ENCODE measurements around the gene LST1.

The LST1 gene

DNA sequence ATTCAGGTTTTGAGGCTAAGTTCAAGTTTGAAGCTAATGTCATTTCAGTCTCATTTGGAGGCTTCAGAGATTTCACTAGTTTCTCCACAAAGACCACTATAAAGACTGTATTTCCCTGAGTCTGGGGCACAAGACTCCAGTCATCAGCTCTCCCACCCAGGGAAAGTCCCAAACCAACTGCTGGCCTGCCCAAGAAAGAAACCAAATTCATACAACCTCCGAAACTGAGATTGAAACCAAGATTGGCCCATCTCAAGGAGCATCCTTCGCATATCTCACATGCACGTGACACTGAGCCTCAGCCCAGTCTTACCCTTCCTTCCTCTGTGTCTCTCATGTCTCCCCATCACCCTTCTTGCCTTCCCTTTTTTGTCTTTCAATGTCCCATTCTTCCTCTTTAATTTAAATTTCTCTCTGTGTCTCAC is 17.5 kb upstream of the LST1 start:
- Histone ChIP-seq H3K4me3 (ENCODE audit: low read length) (no peak overlapping the region), H3K36me3 (ENCODE audit: control insufficient read depth, low read length) (no peaks in the 10 kb centered on the region), H3K27me3 (ENCODE audit: control insufficient read depth, low read length) (peaks cover 55% of the 10 kb centered on the region), H3K4me2 (ENCODE audit: low read length) (peak overlapping the region; percentile 6), H3F3A (ENCODE audit: control insufficient read depth, insufficient read depth) (peaks cover 14% of the 10 kb centered on the region), H3K9me2 (replicated peaks; ENCODE audit: control insufficient read depth, low read length) (no peaks in the 10 kb centered on the region), H3K79me2 (ENCODE audit: control insufficient read depth, low read length) (no peaks in the 10 kb centered on the region), H3K4me1 (ENCODE audit: control insufficient read depth, low read length) (peaks cover 60% of the 10 kb centered on the region), H4K20me1 (ENCODE audit: control insufficient read depth, insufficient read depth, low read depth, low read length) (no peaks in the 10 kb centered on the region), H3K27ac (ENCODE audit: low read depth, low read length) (no peak overlapping the region), H3K9me3 (ENCODE audit: control insufficient read depth, insufficient read depth, low read length) (no peaks in the 10 kb centered on the region)
- TF ChIP-seq EZH2phosphoT487 (IDR thresholded peaks at IDR 0.05; ENCODE audit: borderline replicate concordance, low read length), result no peak

GRCh38 chr6:31569861-31570536 is 16.1 kb upstream of the LST1 start:
- no peak overlapping the region for H3K4me3 ChIP-seq (ENCODE audit: low read length)
- peaks cover 67% of the 10 kb centered on the region for H3K27me3 ChIP-seq (ENCODE audit: control insufficient read depth, low read length)
- no peaks in the 10 kb centered on the region for H3K9me3 ChIP-seq (ENCODE audit: control insufficient read depth, insufficient read depth, low read length)
- no peak overlapping the region; the same call in 1 of the 2 replicates for H3K27ac ChIP-seq (ENCODE audit: low read depth, low read length)
- no peaks in the 10 kb centered on the region for H3K36me3 ChIP-seq (ENCODE audit: control insufficient read depth, low read length)
- H3K4me2 ChIP-seq (ENCODE audit: low read length), result no peak overlapping the region
- H3F3A ChIP-seq (ENCODE audit: control insufficient read depth, insufficient read depth), result peaks cover 14% of the 10 kb centered on the region
- TF ChIP-seq EZH2phosphoT487 (IDR thresholded peaks at IDR 0.05; ENCODE audit: borderline replicate concordance, low read length), result no peak
- TF ChIP-seq, protein P1, sequence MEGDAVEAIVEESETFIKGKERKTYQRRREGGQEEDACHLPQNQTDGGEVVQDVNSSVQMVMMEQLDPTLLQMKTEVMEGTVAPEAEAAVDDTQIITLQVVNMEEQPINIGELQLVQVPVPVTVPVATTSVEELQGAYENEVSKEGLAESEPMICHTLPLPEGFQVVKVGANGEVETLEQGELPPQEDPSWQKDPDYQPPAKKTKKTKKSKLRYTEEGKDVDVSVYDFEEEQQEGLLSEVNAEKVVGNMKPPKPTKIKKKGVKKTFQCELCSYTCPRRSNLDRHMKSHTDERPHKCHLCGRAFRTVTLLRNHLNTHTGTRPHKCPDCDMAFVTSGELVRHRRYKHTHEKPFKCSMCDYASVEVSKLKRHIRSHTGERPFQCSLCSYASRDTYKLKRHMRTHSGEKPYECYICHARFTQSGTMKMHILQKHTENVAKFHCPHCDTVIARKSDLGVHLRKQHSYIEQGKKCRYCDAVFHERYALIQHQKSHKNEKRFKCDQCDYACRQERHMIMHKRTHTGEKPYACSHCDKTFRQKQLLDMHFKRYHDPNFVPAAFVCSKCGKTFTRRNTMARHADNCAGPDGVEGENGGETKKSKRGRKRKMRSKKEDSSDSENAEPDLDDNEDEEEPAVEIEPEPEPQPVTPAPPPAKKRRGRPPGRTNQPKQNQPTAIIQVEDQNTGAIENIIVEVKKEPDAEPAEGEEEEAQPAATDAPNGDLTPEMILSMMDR (IDR thresholded peaks at IDR 0.05; ENCODE audit: low read depth, low read length, poor library complexity, severe bottlenecking), result no peak
- no peaks in the 10 kb centered on the region for H4K20me1 ChIP-seq (ENCODE audit: control insufficient read depth, insufficient read depth, low read depth, low read length)
- no peaks in the 10 kb centered on the region for H3K79me2 ChIP-seq (ENCODE audit: control insufficient read depth, low read length)
- peaks cover 62% of the 10 kb centered on the region for H3K4me1 ChIP-seq (ENCODE audit: control insufficient read depth, low read length)
- no peaks in the 10 kb centered on the region for H3K9me2 ChIP-seq (replicated peaks; ENCODE audit: control insufficient read depth, low read length)

GRCh38 chr6:31572041-31572911 is 13.8 kb upstream of the LST1 start, which contains the start of gene LTA:
Gene LTA, plus strand, starts transcription at chr6:31572289. Its CDS starts 454 bp downstream, at chr6:31572743.
- TF ChIP-seq EZH2phosphoT487 (IDR thresholded peaks at IDR 0.05; ENCODE audit: borderline replicate concordance, low read length), result no peak
- TF ChIP-seq, protein P1 (IDR thresholded peaks at IDR 0.05; ENCODE audit: low read depth, low read length, poor library complexity, severe bottlenecking), result no peak
- Histone ChIP-seq H3K4me1 (ENCODE audit: control insufficient read depth, low read length) (peaks cover 84% of the 10 kb centered on the region), H3K4me3 (ENCODE audit: low read length) (peak within 1 kb of the TSS; percentile 38), H3K27me3 (ENCODE audit: control insufficient read depth, low read length) (peaks cover 83% of the 10 kb centered on the region), H3K36me3 (ENCODE audit: control insufficient read depth, low read length) (no peaks in the 10 kb centered on the region), H3K27ac (ENCODE audit: low read depth, low read length) (no peak within 1 kb of the TSS), H3K9me2 (replicated peaks; ENCODE audit: control insufficient read depth, low read length) (no peaks in the 10 kb centered on the region), H3F3A (ENCODE audit: control insufficient read depth, insufficient read depth) (peaks cover 18% of the 10 kb centered on the region), H3K9me3 (ENCODE audit: control insufficient read depth, insufficient read depth, low read length) (no peaks in the 10 kb centered on the region), H3K4me2 (ENCODE audit: low read length) (peak within 1 kb of the TSS; percentile 58), H3K79me2 (ENCODE audit: control insufficient read depth, low read length) (no peaks in the 10 kb centered on the region), H4K20me1 (ENCODE audit: control insufficient read depth, insufficient read depth, low read depth, low read length) (no peaks in the 10 kb centered on the region)
